Right kidney (tissue), 1 donor: Measurements from ENCODE around the gene RSPH1.

ENCODE experiments used
- DNase-seq: peaks from one replicate; pipeline ENCODE4 v3.0.0-alpha.2; 2016

The RSPH1 gene

GRCh38 chr21:42513151-42513984, 17.3 kb upstream of the RSPH1 start, which contains the start of gene SLC37A1:
SLC37A1 (plus strand) TSS chr21:42513852; CDS start chr21:42518455, 4,603 bp downstream.
- peak; percentile 49 for DNase-seq

GRCh38 chr21:42512346-42513034, 16.5 kb upstream of the RSPH1 start:
- DNase-seq, result no peak

GRCh38 chr21:42509244-42509643, 13.2 kb upstream of the RSPH1 start:
- DNase-seq, result no peak

- DNase-seq, result no peak
Measured at GRCh38 chr21:42508371-42508770, 12.3 kb upstream of the RSPH1 start.

GRCh38 chr21:42507418-42507817, 11.4 kb upstream of the RSPH1 start:
- DNase-seq, result no peak

GRCh38 chr21:42505090-42505726, 9.2 kb upstream of the RSPH1 start:
- DNase-seq, result no peak

GRCh38 chr21:42503711-42504110, 7.7 kb upstream of the RSPH1 start:
- no peak for DNase-seq

- no peak for DNase-seq
Measured at GRCh38 chr21:42500736-42501135, 4.7 kb upstream of the RSPH1 start.

- no peak for DNase-seq
Measured at GRCh38 chr21:42500225-42500624, 4.2 kb upstream of the RSPH1 start.

- no peak for DNase-seq
Measured at GRCh38 chr21:42499444-42500112, 3.6 kb upstream of the RSPH1 start.

GRCh38 chr21:42498012-42498411, 2.0 kb upstream of the RSPH1 start:
- no peak for DNase-seq

- no peak for DNase-seq
Measured at GRCh38 chr21:42496839-42497202, 797 bp upstream of the RSPH1 start.

GRCh38 chr21:42495765-42496119, 282 bp downstream of the RSPH1 start:
- no peak for DNase-seq

GRCh38 chr21:42495027-42495426, 997 bp downstream of the RSPH1 start:
- DNase-seq, result no peak

GRCh38 chr21:42493109-42494060, 2.6 kb downstream of the RSPH1 start:
- DNase-seq, result no peak

- DNase-seq, result no peak
Measured at GRCh38 chr21:42492201-42492600, 3.8 kb downstream of the RSPH1 start.

GRCh38 chr21:42491328-42491727, 4.7 kb downstream of the RSPH1 start:
- no peak for DNase-seq

GRCh38 chr21:42490720-42491119, 5.3 kb downstream of the RSPH1 start:
- DNase-seq, result no peak

GRCh38 chr21:42489991-42490390, 6.0 kb downstream of the RSPH1 start:
- DNase-seq, result no peak

- no peak for DNase-seq
Measured at GRCh38 chr21:42489006-42489563, 6.9 kb downstream of the RSPH1 start.

- no peak for DNase-seq
Measured at GRCh38 chr21:42486531-42486930, 9.5 kb downstream of the RSPH1 start.
